Tongue (tissue), 3 donors: ENCODE results near the gene LRRD1. TPM values are rescaled to one million over a fixed set of nuclear protein-coding genes. Genes with fewer than 3 reads are reported as not detected.
"Not testable (repeated sequence)": the region's sequence is repeated elsewhere in the genome, so short reads cannot be mapped to it uniquely, and the experiment has no call there.

Source experiments
- DNase-seq: peaks from one replicate; pipeline ENCODE4 v3.0.0-alpha.2; 2015
- small RNA-seq: library from RNA; depleted of rRNA; stranded (forward); fragments of <200 nt; gene quantifications from one replicate; pipeline ENCODE3, GENCODE V24; 2014; ENCODE audit warnings: low replicate concordance
- total RNA-seq: library from RNA; depleted of rRNA; stranded (reverse); fragments of >200 nt; gene quantifications from one replicate; pipeline ENCODE4 v1.2.3, GENCODE V29; 2014

LRRD1 gene
- total RNA-seq, 1 donor from 2014 or later: 0.21 TPM

DNA sequence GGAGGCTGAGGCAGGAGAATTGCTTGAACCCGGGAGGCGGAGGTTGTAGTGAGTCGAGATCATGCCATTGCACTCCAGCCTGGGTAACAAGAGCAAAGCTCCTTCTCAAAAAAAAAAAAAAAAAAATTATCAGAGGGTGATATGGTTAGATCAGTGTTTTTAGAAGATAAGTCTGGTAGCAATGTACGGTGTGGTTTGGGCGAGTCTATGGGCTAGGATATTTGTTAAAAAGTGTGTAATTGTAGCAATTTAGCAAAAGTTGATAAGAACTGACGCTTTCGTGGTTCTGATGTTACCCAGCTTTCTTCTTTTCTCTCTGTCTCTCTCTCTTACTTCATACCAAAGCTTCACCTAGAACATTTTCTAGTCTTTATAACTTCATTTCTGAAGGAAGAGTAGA, 37.8 kb downstream of the LRRD1 start:
- DNase-seq: no peak

DNA sequence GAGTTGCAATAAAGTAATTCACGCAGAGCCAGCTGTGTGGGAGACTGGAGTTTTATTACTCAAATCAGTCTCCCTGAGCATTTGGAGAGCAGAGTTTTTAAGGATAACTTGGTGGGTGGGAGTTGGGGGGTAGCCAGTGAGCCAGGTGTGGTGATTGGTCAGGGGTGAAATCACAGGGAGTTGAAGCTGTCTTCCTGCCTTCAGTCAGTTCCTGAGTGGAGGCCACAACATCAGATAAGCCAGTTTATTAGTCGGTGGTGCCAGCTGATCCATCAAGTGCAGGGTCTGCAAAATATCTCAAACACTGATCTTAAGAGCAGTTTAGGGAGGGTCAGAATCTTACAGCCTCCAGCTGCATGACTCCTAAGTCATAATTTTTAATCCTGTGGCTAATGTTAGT, 41.4 kb downstream of the LRRD1 start:
- no peak for DNase-seq

DNA sequence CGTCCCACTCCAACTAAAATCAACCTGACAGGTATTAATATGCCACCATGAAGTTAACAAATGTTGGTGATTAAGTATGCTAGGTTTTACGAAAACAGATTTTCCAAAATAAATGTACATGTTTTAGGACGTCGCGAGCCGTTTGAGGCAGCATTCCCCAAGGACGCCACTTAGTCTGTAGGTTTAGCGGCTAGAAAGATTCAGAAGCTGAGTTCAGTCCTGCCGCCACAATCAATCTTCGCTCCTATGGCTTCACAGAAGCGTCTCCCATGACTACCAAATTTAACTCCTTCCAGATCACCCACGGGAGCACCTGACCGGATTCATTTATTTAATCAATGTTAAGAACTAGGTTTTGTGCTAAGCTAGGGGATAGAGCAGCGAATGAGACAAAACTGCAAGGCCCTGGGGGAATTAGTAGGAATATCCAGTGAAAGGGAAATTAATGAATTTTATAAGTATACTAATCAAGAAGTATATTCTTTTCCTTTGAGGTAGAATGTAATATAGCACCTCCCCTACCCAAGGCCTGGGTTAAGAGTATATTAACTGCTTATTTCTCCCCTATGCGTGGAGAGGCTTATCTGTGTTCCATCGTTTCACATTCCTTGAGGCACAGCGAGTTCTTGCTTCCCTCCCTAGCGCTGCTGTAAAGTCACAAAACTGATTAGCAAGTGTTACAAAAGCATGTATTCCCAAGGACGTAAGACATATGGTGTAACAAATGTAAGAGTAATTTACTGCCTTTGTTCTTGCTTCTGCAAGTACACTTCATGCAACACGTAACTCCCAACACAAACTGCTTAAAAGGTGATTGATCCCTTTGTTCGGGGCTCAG, 43.7 kb downstream of the LRRD1 start:
- peak; percentile 71 for DNase-seq

DNA sequence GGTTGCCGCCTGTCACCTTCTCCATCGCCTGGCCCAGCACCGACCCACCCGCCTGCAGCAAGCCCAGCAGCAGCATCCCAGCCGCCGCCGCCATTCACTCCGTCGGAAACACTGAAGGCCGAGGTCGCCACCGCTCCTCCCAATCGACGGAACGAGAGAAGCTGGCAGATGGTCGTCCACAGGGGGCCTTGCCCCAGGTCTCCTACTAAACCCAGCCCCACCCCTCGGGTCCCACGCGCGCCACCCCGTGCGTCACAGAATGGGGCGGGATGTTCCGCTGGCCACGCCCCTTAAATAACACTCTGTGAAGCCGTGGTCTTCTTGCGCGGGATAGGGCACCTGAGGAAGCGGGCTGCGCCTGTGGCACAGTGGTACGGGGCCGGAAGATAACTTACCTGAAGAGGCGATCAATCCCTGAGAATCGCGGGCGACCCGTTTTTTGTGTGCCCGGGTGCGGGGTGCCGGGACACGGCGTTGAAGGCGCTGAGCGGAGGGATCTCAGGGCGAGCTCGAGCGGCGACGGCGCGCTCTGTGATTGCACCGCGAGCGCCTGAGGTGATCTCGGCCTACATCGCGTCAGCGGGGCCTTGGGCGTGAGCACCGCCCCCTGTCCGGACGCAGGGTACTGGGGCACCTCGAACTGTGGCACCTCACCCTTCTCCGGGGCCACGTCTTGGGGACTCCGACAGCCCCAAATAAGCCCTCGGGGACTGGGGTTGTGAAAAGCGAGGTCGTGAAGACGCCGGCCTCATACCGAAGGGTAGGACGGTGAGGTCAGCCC, 44.5 kb downstream of the LRRD1 start, which contains the start of gene CYP51A1:
Gene CYP51A1 (minus strand): TSS at position 207 of the 781 bp plus-strand sequence. CDS start 113 bp downstream, at position 94.
- peak; percentile 97 for DNase-seq

DNA sequence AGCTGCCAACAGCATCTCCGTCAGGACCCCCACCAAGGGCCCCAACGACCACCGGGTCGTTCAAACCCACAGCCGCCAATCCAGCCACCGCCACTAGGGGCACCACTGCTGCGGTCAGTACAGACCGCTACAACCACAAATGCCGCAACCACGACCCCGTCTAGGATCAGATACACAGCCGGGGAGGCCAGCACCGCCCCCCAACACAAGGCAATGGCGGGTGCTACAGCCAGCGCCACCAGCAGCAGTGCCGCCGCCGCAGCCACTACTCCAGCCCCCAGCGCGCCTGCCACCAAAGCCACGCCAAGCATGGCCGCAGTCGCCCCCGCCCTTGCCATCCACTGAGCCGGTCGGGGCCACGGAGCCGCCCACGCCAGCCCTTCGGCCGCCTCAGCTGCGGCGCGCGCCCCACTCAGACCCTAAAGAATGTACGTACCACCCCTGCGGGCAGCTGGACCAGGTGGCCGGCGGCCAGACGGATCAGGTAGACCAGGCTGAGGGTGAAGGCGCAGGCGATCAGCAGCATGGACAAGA, 45.1 kb downstream of the LRRD1 start:
- DNase-seq: peak; percentile 84

DNA sequence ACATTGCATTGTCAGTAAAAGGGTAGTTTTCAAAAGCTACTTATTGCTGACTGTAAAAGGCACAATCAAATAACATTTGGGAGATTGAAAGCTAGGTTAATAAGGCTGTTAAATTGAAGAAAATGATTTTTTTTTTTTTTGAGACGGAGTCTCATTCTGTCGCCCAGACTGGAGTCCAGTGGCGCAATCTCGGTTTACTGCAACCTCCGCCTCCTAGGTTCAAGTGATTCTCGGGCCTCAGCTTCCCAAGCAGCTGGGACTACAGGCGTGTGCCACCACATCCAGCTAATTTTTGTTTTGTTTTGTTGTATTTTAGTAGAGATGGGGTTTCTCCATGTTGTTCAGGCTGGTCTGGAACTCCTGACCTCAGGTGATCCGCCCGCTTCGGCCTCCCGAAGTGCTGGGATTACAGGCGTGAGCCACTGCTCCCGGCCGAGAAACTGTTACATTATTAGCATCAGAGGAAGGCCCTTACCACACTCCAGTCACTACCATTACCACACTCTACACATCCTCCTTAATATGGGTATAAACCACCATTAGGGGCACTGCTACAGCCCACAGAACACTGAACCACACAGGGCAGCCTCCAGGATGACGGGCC, 45.7 kb downstream of the LRRD1 start:
- no peak for DNase-seq

DNA sequence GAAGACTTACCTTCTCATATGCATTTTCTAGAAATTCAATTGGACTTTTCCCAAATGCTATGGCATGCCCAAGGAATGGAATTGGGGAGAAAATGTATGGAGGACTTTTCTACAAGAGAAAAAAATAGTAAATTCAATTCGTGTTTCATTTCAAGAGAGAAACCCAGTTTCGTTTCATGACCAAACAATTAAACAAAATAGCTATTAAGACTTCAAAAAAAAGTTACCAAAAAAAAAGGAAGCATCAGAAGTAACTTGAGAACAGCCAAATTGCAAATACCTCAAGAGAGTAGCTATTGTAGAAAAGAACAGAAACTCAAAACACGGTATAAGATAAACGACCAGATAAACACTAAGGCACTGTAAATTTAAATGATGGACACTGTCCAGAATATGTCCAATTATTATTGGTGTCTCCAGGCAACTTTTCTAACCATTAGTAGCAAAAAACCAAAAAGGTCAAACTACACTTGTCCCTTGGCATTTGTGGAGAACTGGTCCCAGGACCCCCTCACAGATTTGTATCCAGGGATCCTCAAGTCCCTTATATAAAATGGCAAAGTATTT, 47.1 kb downstream of the LRRD1 start:
- no peak for DNase-seq

DNA sequence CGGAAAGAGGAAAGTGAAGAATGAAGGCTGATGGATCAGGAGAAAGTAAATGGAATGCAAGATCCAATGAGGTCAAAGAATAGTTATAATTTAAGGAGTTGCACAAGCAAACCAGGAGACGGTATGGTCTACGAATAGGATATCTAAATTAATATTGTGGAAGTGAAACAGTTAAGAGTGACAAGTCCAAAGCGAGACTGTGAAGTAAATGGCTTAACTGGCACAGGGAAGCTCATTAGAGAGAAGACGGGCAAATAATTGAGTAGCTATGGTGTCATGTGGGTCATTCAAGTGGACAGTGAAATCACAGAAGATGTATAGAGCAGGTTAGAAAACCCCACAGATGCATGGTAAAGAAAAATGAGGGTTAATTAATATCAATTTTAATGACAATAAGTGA, 47.8 kb downstream of the LRRD1 start:
- DNase-seq: no peak

DNA sequence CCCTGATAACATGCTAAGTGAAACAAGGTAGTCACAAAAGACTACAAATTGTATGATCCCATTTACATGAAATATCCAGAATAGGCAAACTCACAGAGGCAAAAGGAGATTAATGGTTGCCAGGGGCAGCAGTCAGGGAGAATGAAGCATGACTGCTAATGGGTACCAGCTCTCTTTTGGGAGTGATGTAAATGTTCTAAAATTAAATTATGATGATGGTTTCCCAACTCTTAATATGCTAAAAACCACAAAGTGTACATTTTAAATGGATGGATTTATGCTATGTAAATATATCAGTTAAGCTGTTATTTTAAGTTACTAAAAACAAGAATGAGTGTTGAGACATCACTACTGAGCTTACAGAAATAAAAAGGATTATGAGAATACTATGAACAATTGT, 57.3 kb downstream of the LRRD1 start:
- DNase-seq: no peak

DNA sequence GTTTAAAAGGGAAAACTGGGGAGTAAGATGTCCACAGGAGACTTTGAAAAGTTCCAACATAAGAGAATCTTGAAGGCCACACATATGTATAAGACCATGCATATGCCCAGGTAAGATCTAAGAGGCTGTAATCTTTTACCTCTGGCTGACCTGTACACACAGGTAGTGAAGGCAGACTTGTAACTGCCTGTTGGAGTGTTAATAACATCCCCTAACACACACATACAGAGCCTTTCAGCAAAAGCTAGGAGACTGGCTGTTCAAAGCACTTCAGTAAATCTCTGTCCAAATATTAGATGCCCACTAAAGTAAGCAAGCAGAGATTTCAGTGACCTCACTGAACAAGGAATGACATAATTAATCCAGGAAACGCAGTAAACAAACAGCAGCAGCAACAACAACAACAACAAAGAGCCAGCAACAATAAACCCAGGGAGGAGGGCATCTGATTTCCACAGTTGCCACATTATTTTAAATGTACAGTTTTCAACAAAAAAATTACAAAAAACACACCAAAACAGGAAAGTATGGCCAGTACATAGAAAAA, 59.7 kb downstream of the LRRD1 start:
- DNase-seq: no peak

DNA sequence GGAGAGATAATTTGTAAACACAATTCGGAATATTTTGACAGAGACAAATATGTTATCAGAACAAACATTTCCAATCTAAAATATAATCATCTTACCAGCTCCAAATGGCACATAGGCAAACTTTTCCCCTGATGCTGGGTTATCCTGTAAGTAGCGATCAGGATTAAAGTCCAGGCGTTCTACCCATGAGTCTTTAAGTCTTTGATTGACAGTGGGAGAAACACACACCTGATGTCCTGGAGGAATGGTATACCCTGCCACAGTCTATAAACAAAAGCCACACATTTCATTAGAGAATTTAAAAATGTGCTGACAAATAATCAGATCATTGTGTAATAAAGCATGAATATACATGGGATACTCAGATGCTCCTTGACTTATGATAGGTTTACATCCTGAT, 62.0 kb downstream of the LRRD1 start:
- DNase-seq: no peak

DNA sequence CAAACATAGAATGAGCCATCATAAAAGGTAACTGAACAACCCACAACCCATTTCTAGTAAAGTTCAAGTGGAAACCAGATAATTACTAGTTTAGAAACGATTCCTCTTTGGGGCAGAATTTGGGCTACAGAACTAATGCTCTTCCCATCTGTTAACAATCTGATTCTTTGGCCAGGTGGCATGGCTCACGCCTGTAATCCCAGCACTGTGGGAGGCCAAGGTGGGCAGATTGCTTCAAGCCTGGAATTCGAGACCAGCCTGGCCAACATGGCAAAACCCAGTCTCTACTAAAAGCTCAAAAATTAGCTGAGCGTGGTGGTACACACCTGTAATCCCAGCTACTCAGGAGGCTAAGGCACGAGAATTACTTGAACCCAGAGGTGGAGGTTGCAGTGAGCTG, 63.1 kb downstream of the LRRD1 start:
- no peak for DNase-seq

DNA sequence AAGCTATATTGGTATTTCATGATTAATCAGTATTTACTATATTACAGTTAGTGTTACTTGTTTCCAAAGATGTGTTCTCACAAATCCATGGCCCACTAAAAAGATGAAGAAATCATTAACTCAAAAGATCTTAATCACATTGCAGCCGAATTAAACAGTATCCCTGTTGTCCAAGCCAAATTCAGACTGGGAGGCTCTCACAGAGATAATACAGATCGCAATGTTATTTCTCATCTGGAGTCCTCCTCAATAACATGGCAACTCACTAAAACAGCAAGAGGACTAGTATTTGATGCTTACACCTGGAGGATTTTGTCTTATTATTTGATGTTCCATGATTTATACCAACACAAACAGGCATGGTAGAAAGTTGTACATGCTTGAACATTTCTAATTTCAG, 68.1 kb downstream of the LRRD1 start:
- no peak for DNase-seq

DNA sequence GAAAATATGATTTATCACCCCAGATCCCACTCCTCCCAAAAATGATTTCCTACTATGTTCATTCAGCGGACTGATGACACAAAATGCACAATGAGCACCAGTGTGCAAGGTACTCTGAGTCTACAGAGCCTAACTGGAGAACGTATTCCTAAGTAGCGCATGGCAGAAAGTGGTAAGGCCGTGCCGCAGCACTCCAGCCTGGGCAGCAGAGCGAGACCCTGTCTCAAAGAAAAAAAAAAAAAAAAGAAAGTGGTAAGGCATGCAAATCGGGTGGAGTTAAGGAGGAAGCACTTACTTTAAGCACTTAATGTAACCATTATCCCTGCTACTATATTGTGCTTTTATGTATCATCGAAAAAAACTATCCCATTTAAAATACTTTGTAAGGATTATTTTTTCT, 70.1 kb downstream of the LRRD1 start:
- no peak for DNase-seq

DNA sequence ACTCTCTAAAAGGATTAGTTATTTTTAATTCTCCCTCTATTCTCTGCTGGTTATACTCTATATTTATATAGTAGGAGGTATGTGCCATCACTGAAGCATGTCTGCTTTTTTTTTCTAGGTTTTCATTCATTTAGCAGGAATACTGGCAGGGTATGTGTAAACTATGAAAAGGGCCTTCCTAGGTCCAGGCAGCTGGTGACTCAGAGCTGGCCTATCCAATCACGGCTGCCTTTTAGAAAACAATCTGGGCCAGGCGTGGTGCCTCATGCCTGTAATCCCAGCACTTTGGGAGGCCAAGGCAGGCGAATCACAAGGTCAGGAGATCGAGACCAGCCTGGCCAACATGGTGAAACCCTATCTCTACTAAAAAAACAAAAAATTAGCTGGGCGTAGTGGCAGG, 76.1 kb downstream of the LRRD1 start:
- DNase-seq: not testable (repeated sequence)

DNA sequence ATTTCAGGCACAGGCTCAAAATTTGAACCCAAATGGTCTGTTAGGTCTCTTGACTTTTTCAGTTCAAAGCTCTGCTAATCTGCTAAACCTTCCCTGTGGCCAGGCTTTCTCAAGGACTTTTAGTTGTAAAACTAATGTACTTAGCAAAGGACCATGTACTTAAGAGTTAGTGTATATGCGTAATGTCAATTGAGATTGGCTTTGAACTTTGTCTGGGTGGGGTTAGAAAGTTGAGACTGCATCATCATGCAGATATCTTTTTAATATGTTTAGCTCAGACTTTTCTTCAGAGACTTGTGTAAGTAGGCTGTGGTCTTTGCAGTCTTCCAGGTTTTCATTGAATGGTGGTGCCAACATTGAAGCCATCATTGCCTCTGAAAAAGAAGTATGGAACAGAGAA, 78.4 kb downstream of the LRRD1 start:
- no peak for DNase-seq

DNA sequence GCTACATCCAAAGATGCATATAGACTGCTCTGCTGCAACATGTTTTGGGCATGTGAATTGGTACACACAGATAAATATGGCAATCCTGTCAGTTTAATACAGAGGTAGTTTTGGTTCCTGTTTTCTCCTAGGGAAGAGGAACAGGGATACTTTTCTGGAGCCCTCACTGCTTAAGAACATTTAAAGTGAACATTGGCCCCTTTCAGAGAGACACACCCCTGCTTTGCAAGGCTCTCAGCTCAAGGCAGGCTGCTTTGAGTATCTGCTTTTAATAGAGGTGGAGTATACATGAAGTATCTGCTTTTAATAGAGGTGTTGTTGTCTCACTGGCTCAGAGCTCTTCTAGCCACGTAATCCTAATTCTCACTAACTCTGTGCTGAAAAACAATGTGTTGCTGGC, 83.6 kb downstream of the LRRD1 start:
- DNase-seq: no peak

Small RNA genes within 50 kb of the gene (small RNA-seq; reads per million reads assigned to genes)
- gene MIR1285-1 (0.06 reads per million), gene RF00019 (not detected)

Other genes with a start within 250 kb of the LRRD1 start
- gene AKAP9, start 238.3 kb downstream of the LRRD1 start, total RNA-seq: 170 TPM
- gene CYP51A1, start 44.7 kb downstream of the LRRD1 start, total RNA-seq: 76.6 TPM
- gene KRIT1, start 66.8 kb upstream of the LRRD1 start, total RNA-seq: 64.1 TPM
- gene ANKIB1, start 66.8 kb upstream of the LRRD1 start, total RNA-seq: 43.7 TPM